Effector memory CD4-positive, alpha-beta T cell (primary cell): ENCODE measurements around the gene MTAP.

Experiments used
- DNase-seq, 3 donors: peaks; one replicate each; pipeline ENCODE4 v3.0.0-alpha.2; 2020
- H3K27ac ChIP-seq: 2 replicates; pipeline ENCODE4 v1.7.0; 2013; ENCODE audit warnings: mild to moderate bottlenecking, low read length, moderate library complexity; ENCODE audit not compliant: insufficient read depth, poor library complexity, severe bottlenecking
- H3K27me3 ChIP-seq: replicated peaks from 2 replicates; pipeline ENCODE4 v1.7.0; 2013; ENCODE audit warnings: mild to moderate bottlenecking, low read length; ENCODE audit not compliant: insufficient read depth, control insufficient read depth, poor library complexity, severe bottlenecking
- H3K36me3 ChIP-seq: 2 replicates; pipeline ENCODE4 v1.7.0; 2013; ENCODE audit warnings: mild to moderate bottlenecking, low read length, moderate library complexity; ENCODE audit not compliant: control insufficient read depth, insufficient read depth
- H3K4me1 ChIP-seq: 2 replicates; pipeline ENCODE4 v1.7.0; 2013; ENCODE audit warnings: low read length, mild to moderate bottlenecking; ENCODE audit not compliant: control insufficient read depth, insufficient read depth, poor library complexity, severe bottlenecking
- H3K4me3 ChIP-seq: 2 replicates; pipeline ENCODE4 v1.7.0; 2013; ENCODE audit warnings: low read length, low read depth, mild to moderate bottlenecking; ENCODE audit not compliant: insufficient read depth, poor library complexity, severe bottlenecking
- H3K9me3 ChIP-seq: 2 replicates; pipeline ENCODE4 v1.7.0; 2013; ENCODE audit warnings: mild to moderate bottlenecking, low read length, moderate library complexity; ENCODE audit not compliant: control insufficient read depth

Gene MTAP

DNA sequence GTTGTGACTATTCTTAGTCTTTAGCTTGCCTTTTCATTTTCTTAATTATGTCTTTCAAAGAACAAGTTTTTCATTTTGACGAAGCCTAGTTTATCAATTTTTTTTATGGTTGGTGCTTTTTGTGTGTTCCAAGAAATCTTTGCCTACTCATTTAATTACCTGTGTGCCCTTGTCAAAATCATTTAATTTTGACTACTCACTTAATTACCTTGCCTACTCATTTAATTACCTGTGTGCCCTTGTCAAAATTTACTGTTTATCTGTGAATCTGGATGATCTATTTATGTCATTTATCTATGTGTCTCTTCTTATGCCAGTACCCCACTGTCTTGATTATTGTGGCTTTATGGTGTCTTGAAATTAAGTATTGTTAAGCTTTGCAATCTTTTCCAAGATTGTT, 63.9 kb downstream of the MTAP start:
- Histone ChIP-seq H3K36me3 (peaks cover 17% of the 10 kb centered on the region), H3K27me3 (no peaks in the 10 kb centered on the region), H3K9me3 (no peaks in the 10 kb centered on the region), H3K4me1 (no peaks in the 10 kb centered on the region), H3K4me3 (no peak overlapping the region), H3K27ac (no peak overlapping the region)
- no peak for DNase-seq

DNA sequence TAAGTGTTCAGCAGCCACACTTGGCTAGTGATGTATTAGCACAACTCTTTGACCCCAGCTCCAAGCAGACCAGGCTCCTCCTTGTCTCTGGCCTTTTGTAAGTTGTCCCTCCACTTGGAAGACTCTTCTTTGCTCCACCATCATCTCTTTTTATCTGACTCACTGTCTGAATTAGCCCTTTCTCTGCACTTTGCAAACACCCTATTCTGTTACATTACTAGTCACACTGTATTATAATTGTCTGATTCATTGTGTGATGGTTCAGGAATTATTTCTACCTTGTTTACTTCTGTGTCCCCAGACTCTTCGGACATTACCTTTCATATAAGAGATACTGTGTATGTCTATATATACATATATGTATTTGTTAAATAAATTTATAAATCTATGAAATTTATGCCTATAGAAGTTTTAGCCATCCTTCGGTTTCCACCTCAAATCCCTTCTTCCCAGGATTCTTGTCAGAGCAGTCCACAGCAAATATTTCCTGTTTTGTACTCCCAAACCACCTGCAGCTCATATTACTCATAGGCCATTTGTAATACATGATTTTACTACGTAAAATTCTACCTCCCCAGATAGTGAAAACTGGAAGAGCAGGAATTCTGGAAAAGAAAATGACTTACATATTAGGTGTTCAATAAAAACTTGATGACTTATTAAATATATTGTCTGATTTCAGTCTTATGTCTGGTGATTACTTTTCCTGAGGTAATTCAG, 69.0 kb downstream of the MTAP start:
- no peak for DNase-seq
- H3K4me1 ChIP-seq = no peaks in the 10 kb centered on the region
- H3K4me3 ChIP-seq = no peak overlapping the region
- no peaks in the 10 kb centered on the region for H3K27me3 ChIP-seq
- H3K27ac ChIP-seq = no peak overlapping the region
- H3K36me3 ChIP-seq = no peaks in the 10 kb centered on the region
- no peaks in the 10 kb centered on the region for H3K9me3 ChIP-seq

DNA sequence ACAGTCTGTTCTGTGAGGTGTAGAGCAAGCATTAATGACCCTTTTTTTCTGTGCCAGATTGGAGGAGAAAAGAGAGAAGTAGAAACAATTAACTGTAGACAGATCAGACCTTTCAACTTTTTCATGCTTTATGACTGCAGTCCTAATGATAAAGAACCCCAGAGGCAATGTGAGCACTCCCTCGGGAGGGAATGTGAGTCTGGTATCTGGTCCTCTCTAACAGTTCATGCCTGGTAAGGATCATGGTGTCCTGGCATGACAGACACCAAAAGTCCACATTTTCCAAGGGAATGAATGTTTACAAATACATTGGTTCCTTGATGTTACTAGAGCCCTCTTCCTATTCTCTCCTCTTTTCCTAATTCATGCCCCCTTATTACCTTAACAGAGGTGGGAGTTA, 70.3 kb downstream of the MTAP start:
- H3K36me3 ChIP-seq = no peaks in the 10 kb centered on the region
- no peak overlapping the region for H3K27ac ChIP-seq
- DNase-seq = no peak

DNA sequence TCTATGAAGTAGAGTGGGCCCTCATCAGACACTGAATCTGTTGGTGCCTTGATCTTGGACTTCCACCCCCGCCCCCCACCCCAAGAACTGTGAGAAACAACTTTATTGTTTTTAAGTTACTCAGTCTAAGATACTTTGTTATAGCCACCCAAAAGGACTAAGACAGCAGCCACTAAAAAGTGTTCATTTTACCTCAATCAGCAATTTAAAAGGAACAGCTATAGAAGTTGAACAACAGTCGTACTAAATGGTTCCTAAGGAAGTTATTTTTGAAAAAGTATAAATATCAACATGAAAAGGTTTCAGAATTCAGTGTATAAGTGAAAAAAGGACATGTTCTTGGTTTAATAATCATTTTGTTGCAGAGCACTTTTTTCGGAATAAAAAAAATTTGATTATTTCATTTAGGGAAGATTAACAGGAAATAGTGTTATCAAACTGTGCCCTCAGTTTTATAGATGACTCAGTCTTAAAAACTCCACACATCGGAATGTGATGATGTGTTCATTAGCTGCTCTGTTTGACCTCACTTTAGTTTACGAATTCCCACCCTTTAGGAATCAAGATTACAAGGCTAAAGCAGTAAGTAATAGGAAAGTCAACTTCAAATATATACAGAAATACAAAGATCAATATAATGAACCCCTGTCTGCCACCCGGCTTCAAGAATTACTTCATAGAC, 71.2 kb downstream of the MTAP start:
- no peaks in the 10 kb centered on the region for H3K4me1 ChIP-seq
- H3K4me3 ChIP-seq = no peak overlapping the region
- H3K27me3 ChIP-seq = no peaks in the 10 kb centered on the region
- DNase-seq = no peak
- H3K27ac ChIP-seq = no peak overlapping the region
- no peaks in the 10 kb centered on the region for H3K9me3 ChIP-seq
- H3K36me3 ChIP-seq = no peaks in the 10 kb centered on the region

More for the DNA sequence above, 70.3 kb downstream of the MTAP start:
- H3K4me3 ChIP-seq = no peak overlapping the region
- H3K9me3 ChIP-seq = no peaks in the 10 kb centered on the region
- H3K4me1 ChIP-seq = no peaks in the 10 kb centered on the region
- H3K27me3 ChIP-seq = no peaks in the 10 kb centered on the region

DNA sequence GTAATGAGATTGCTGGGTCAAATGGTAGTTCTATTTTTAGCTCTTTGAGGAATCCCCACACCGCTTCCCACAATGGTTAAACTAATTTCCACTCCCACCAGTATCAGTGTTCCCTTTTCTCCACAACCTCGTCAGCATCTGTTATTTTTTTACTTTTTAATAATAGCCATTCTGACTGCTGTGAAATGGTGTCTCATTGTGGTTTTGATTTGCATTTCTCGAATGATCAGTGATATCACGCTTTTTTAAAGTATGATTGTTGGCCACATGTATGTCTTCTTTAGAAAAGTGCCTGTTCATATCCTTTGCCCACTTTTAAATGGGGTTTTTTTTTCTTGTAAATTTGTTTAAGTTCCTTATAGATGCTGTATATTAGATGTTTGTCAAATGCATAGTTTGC, 73.5 kb downstream of the MTAP start:
- DNase-seq = no peak
- Histone ChIP-seq H3K4me1 (no peaks in the 10 kb centered on the region), H3K4me3 (no peak overlapping the region), H3K27ac (no peak overlapping the region), H3K36me3 (no peaks in the 10 kb centered on the region), H3K9me3 (no peaks in the 10 kb centered on the region), H3K27me3 (no peaks in the 10 kb centered on the region)

DNA sequence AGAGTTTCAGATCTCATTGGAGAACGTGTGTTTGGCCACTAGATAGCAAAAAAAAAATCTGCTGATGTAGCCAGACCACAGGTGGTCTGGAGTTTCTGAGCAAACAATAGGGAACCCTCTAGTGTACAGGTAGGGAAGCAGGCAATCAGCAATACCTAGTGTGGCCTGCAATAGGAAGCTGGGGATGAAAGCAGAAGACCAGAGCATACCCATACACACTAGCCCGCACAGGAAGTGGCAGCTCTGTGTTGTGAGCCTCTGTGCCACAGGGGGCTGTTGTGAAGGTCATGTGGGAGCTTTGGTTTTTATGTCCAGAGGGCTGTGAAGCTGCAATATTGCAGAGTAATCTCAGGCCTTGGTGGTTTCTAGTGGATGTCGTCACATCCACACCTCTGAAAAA, 81.2 kb downstream of the MTAP start:
- H3K27me3 ChIP-seq = no peaks in the 10 kb centered on the region
- no peak for DNase-seq
- H3K9me3 ChIP-seq = no peaks in the 10 kb centered on the region
- H3K4me1 ChIP-seq = no peaks in the 10 kb centered on the region
- H3K27ac ChIP-seq = no peak overlapping the region
- no peak overlapping the region for H3K4me3 ChIP-seq
- H3K36me3 ChIP-seq = no peaks in the 10 kb centered on the region

DNA sequence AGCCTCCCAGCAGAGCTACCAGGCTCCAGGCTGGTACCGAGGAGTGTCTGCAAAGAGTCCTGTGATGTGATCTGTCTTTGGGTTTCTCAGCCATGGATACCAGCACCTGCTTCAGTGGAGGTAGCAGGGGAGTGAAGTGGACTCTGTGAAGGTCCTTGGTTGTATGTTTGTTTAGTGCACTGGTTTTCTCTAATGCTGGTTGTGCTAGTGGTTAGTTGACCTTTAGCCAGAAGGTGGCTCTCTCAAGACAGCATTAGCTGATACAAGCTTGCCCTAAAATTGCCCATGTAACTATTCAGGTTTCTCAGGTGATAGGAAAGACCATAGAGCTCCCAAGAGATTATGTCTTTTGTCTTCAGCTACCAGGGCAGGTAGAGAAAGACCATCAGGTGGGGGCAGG, 87.2 kb downstream of the MTAP start:
- Histone ChIP-seq H3K4me1 (no peaks in the 10 kb centered on the region), H3K4me3 (no peak overlapping the region), H3K27ac (no peak overlapping the region), H3K9me3 (no peaks in the 10 kb centered on the region), H3K27me3 (no peaks in the 10 kb centered on the region), H3K36me3 (peaks cover 5% of the 10 kb centered on the region)
- DNase-seq = no peak

DNA sequence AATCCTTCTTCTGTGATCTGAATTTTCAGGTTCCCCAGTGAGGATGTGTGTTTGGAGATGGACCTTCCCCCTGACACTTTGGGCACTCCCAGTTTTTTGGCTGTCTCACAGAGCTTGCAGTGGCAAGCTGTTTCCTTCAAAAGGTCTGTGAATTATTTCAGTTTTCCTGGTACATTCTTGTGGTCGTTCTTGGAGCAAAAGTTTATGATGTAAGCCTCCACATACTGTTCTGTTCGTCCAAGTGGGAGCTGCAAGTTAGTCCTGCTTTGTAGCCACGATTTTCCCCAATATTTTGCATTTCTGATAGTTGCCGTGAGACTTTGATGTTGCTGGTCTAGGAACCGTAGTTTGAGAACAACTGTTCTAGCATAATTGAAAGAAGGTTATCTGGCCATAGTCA, 88.3 kb downstream of the MTAP start:
- Histone ChIP-seq H3K4me1 (no peaks in the 10 kb centered on the region), H3K9me3 (no peaks in the 10 kb centered on the region), H3K27me3 (no peaks in the 10 kb centered on the region), H3K36me3 (peaks cover 5% of the 10 kb centered on the region), H3K4me3 (no peak overlapping the region), H3K27ac (no peak overlapping the region)
- no peak for DNase-seq

DNA sequence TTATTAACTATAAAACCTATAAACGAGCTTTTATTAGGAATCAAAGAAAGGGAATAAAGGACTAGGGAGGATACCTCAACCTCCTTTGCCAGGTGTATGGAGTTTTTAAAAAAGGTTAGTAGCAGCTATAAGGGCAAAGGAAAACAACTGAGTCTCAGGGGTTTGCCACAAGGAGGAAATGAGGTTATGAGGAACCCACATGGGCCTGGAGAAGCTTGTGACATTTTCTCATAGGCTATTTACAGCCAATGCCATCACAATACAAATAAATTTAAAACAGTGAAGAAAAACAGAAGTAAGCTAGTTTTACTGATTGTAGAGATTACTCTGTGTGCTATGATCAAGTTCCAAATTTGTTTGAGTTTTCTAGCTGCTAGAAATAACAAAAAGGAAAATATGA, 99.1 kb downstream of the MTAP start:
- H3K4me1 ChIP-seq = no peaks in the 10 kb centered on the region
- no peaks in the 10 kb centered on the region for H3K36me3 ChIP-seq
- no peak for DNase-seq
- no peak overlapping the region for H3K27ac ChIP-seq
- peaks cover 5% of the 10 kb centered on the region for H3K9me3 ChIP-seq
- H3K4me3 ChIP-seq = no peak overlapping the region
- H3K27me3 ChIP-seq = no peaks in the 10 kb centered on the region

DNA sequence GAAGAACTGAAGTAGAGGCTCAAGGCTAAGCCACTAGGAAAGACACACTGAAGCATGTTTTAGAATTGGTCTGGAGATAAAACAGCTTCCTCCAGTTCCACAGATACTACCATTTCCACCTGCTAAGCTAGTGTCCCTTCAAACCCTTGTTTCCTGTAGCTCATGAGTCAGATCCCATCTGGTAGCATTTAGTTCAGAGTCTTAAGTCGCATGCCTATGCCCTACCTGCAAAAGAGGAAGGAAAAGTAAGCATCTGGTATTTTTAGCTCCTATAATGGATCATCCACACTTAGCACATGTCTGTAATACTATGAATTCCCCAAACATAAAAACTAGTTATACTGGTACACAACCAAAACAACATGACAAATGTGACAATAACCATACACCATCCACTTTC, 99.7 kb downstream of the MTAP start:
- Histone ChIP-seq H3K9me3 (peaks cover 5% of the 10 kb centered on the region), H3K27me3 (no peaks in the 10 kb centered on the region), H3K4me3 (no peak overlapping the region), H3K4me1 (no peaks in the 10 kb centered on the region), H3K36me3 (no peaks in the 10 kb centered on the region), H3K27ac (no peak overlapping the region)
- no peak for DNase-seq
